NCI-H146 treated with DMSO at 0.1 percent for 48 hours (cell line): ENCODE measurements around the gene LGI4.

ENCODE experiments used
- DNase-seq: peaks from one replicate; lab custom pipeline; 2025; ENCODE audit not compliant: unreplicated experiment; lab: John Stamatoyannopoulos, UW

LGI4 gene

GRCh38 chr19:35134601-35135242 lies at the start of gene LGI4:
Gene LGI4, minus strand, starts transcription at chr19:35135059. Its CDS starts 379 bp downstream, at chr19:35134680.
- no peak for DNase-seq

- DNase-seq = no peak
These were observed 49.4 kb upstream of the LGI4 start for GRCh38 chr19:35184267-35184666.

- DNase-seq = no peak
These were observed 46.5 kb upstream of the LGI4 start for GRCh38 chr19:35181387-35181786.

- DNase-seq = no peak
These were observed 45.0 kb upstream of the LGI4 start for GRCh38 chr19:35179830-35180229.

GRCh38 chr19:35178701-35179100 lies 43.8 kb upstream of the LGI4 start:
- no peak for DNase-seq

GRCh38 chr19:35177377-35178274 lies 42.8 kb upstream of the LGI4 start:
- DNase-seq = no peak

GRCh38 chr19:35176181-35176570 lies 41.3 kb upstream of the LGI4 start:
- DNase-seq = no peak

- DNase-seq = no peak
These were observed 39.4 kb upstream of the LGI4 start for GRCh38 chr19:35174226-35174625.

- DNase-seq = no peak
These were observed 36.9 kb upstream of the LGI4 start for GRCh38 chr19:35171730-35172129.

GRCh38 chr19:35170359-35171061 lies 35.7 kb upstream of the LGI4 start:
- no peak for DNase-seq

GRCh38 chr19:35169221-35169995 lies 34.5 kb upstream of the LGI4 start:
- DNase-seq = no peak

- no peak for DNase-seq
These were observed 33.3 kb upstream of the LGI4 start for GRCh38 chr19:35168196-35168595.

GRCh38 chr19:35167251-35168119 lies 32.6 kb upstream of the LGI4 start:
- no peak for DNase-seq

- no peak for DNase-seq
These were observed 31.5 kb upstream of the LGI4 start for GRCh38 chr19:35166100-35167063.

GRCh38 chr19:35165200-35166058 lies 30.6 kb upstream of the LGI4 start:
- DNase-seq = no peak

GRCh38 chr19:35164418-35164817 lies 29.6 kb upstream of the LGI4 start:
- no peak for DNase-seq

GRCh38 chr19:35162471-35163326 lies 27.8 kb upstream of the LGI4 start:
- DNase-seq = no peak
